H1 (cell line): Measurements from ENCODE around the gene KLRK1. TPM values are rescaled to one million over a fixed set of nuclear protein-coding genes. Genes with fewer than 3 reads are reported as not detected.
"Not testable (repeated sequence)": the region's sequence is repeated elsewhere in the genome, so short reads cannot be mapped to it uniquely, and the experiment has no call there.

Experiments
- CTCF ChIA-PET: fragments of 300-600 bp; sonication (Branson Sonifier 250); formaldehyde crosslinking; loops from one replicate; lab custom pipeline; 2021; ENCODE audit not compliant: partially characterized antibody; lab: Charles Lee
- POLR2A ChIA-PET: fragments of 300-600 bp; sonication (Branson Sonifier 250); formaldehyde crosslinking; loops from one replicate; lab custom pipeline; 2021; ENCODE audit warnings: inconsistent platforms; ENCODE audit not compliant: partially characterized antibody; lab: Charles Lee
- DNase-seq, 2 experiments: peaks; one replicate each; pipeline versions ENCODE4 v3.0.0 to v3.0.0-alpha.2; 2010 to 2022; ENCODE audit warnings: low spot score in 2 of 2, low read depth in 1 of 2, mixed read lengths in 1 of 2
- FAIRE-seq: peaks from 2 replicates; lab custom pipeline; 2011; peaks lifted over from hg19 to GRCh38; lab: Jason Lieb, UNC
- H2AFZ ChIP-seq: 2 replicates; pipeline ENCODE4 v1.8.1; 2012; ENCODE audit warnings: low read length, inconsistent platforms
- H2AK5ac ChIP-seq: 2 replicates; pipeline ENCODE4 v1.6.1; 2013; ENCODE audit warnings: low read depth, low read length
- H2BK120ac ChIP-seq: replicated peaks from 2 replicates; pipeline ENCODE3; 2013; ENCODE audit warnings: low read depth, low read length, inconsistent platforms
- H2BK12ac ChIP-seq: 2 replicates; pipeline ENCODE4 v1.6.1; 2013; ENCODE audit warnings: low read depth, low read length
- H2BK15ac ChIP-seq: 2 replicates; pipeline ENCODE4 v1.6.1; 2013; ENCODE audit warnings: low read length
- H2BK20ac ChIP-seq: 2 replicates; pipeline ENCODE4 v1.6.1; 2013; ENCODE audit warnings: low read length
- H2BK5ac ChIP-seq: 2 replicates; pipeline ENCODE4 v1.6.1; 2013; ENCODE audit warnings: low read depth, low read length
- H3K14ac ChIP-seq: 2 replicates; pipeline ENCODE4 v1.6.1; 2013; ENCODE audit warnings: inconsistent platforms; ENCODE audit not compliant: insufficient read length
- H3K18ac ChIP-seq: 2 replicates; pipeline ENCODE4 v1.6.1; 2013; ENCODE audit warnings: low read length; ENCODE audit errors: extremely low read depth
- H3K23ac ChIP-seq: 2 replicates; pipeline ENCODE4 v1.6.1; 2013; ENCODE audit warnings: inconsistent platforms; ENCODE audit not compliant: insufficient read length
- H3K23me2 ChIP-seq: 2 replicates; pipeline ENCODE4 v1.6.1; 2013; ENCODE audit warnings: low read depth, low read length
- H3K27ac ChIP-seq: 2 replicates; pipeline ENCODE4 v1.6.1; 2011; ENCODE audit warnings: low read depth, low read length, inconsistent platforms
- H3K27me3 ChIP-seq, 4 experiments: replicated peaks in 1 of 4; 1 replicate in 1 of 4; 2 replicates in 3 of 4; pipeline versions ENCODE4 v1.6.1 to v1.8.1; 2011 to 2013; ENCODE audit warnings: low read length in 3 of 4, mild to moderate bottlenecking in 3 of 4, inconsistent platforms in 2 of 4, mixed read lengths in 2 of 4, moderate library complexity in 1 of 4; ENCODE audit not compliant: control insufficient read depth in 3 of 4, insufficient read depth in 3 of 4; ENCODE audit errors: extremely low read depth in 1 of 4
- H3K36me3 ChIP-seq, 4 experiments: 2 replicates each; pipeline versions ENCODE4 v1.6.1 to v1.8.1; 2011 to 2013; ENCODE audit warnings: mild to moderate bottlenecking in 4 of 4, low read length in 3 of 4, moderate library complexity in 2 of 4, control low read depth in 1 of 4, inconsistent platforms in 1 of 4; ENCODE audit not compliant: insufficient read depth in 4 of 4, control insufficient read depth in 2 of 4
- H3K4ac ChIP-seq: replicated peaks from 2 replicates; pipeline ENCODE3; 2013; ENCODE audit warnings: low read length, low read depth, mixed read lengths, inconsistent platforms; ENCODE audit not compliant: insufficient read length
- H3K4me1 ChIP-seq, 4 experiments: replicated peaks in 1 of 4; 1 replicate in 1 of 4; 2 replicates in 3 of 4; pipeline versions ENCODE4 v1.6.1 to v1.8.1; 2011 to 2013; ENCODE audit warnings: low read length in 3 of 4, inconsistent platforms in 2 of 4, mixed read lengths in 1 of 4; ENCODE audit not compliant: insufficient read depth in 4 of 4, control insufficient read depth in 3 of 4
- H3K4me2 ChIP-seq, 2 experiments: 2 replicates each; pipeline versions ENCODE4 v1.6.1 to v1.8.1; 2011 to 2013; ENCODE audit warnings: low read depth in 2 of 2, low read length in 2 of 2, control low read depth in 1 of 2, inconsistent platforms in 1 of 2, mild to moderate bottlenecking in 1 of 2; ENCODE audit not compliant: insufficient read depth in 1 of 2
- H3K4me3 ChIP-seq, 4 experiments: fragments of 200-600, 300-600 bp in 1 of 4; sonication (generic), shearing (Covaris generic), sonication (Bioruptor Twin) in 1 of 4; 2 replicates each; pipeline versions ENCODE4 v1.5.1 to v1.8.1; 2011 to 2016; ENCODE audit warnings: low read length in 4 of 4, low read depth in 3 of 4, control low read depth in 2 of 4, inconsistent platforms in 2 of 4, mild to moderate bottlenecking in 2 of 4, mixed read lengths in 1 of 4, moderate library complexity in 1 of 4; ENCODE audit not compliant: insufficient read depth in 2 of 4; ENCODE audit errors: extremely low read depth in 1 of 4
- H3K56ac ChIP-seq: replicated peaks from 2 replicates; pipeline ENCODE3; 2013; ENCODE audit warnings: low read depth, mild to moderate bottlenecking, mixed read lengths, low read length, inconsistent platforms; ENCODE audit not compliant: insufficient read length
- H3K79me1 ChIP-seq: 2 replicates; pipeline ENCODE4 v1.6.1; 2013; ENCODE audit warnings: low read depth, low read length, control low read depth
- H3K79me2 ChIP-seq, 2 experiments: 2 replicates each; pipeline versions ENCODE4 v1.6.1 to v1.8.1; 2012 to 2013; ENCODE audit warnings: low read length in 2 of 2, mild to moderate bottlenecking in 2 of 2, inconsistent platforms in 1 of 2; ENCODE audit not compliant: insufficient read depth in 2 of 2, control insufficient read depth in 1 of 2
- H3K9ac ChIP-seq, 4 experiments: replicated peaks in 1 of 4; 1 replicate in 1 of 4; 2 replicates in 3 of 4; pipeline versions ENCODE4 v1.6.1 to v1.8.1; 2011 to 2013; ENCODE audit warnings: low read depth in 3 of 4, low read length in 3 of 4, control low read depth in 2 of 4, mild to moderate bottlenecking in 2 of 4, moderate library complexity in 2 of 4, inconsistent platforms in 1 of 4; ENCODE audit errors: extremely low read depth in 1 of 4
- H3K9me3 ChIP-seq, 2 experiments: 2 replicates each; pipeline versions ENCODE4 v1.6.1 to v1.8.1; 2012 to 2013; ENCODE audit warnings: mild to moderate bottlenecking in 2 of 2, moderate library complexity in 2 of 2, control low read depth in 1 of 2, inconsistent platforms in 1 of 2, low read depth in 1 of 2, low read length in 1 of 2, mixed read lengths in 1 of 2; ENCODE audit not compliant: insufficient read depth in 2 of 2
- H4K20me1 ChIP-seq, 2 experiments: replicated peaks in 1 of 2; 2 replicates each; pipeline versions ENCODE3 to v1.8.1; 2011 to 2013; ENCODE audit warnings: inconsistent platforms in 2 of 2, low read length in 2 of 2, mild to moderate bottlenecking in 1 of 2; ENCODE audit not compliant: insufficient read depth in 2 of 2, control insufficient read depth in 1 of 2
- H4K5ac ChIP-seq: 2 replicates; pipeline ENCODE4 v1.6.1; 2013; ENCODE audit warnings: low read length, low read depth, mixed read lengths, inconsistent platforms; ENCODE audit not compliant: insufficient read length
- H4K8ac ChIP-seq: 2 replicates; pipeline ENCODE4 v1.8.0; 2013; ENCODE audit warnings: mild to moderate bottlenecking, moderate library complexity, low read length, inconsistent platforms; ENCODE audit not compliant: insufficient read depth; ENCODE audit errors: extremely low read depth
- H4K91ac ChIP-seq: replicated peaks from 2 replicates; pipeline ENCODE3; 2013; ENCODE audit warnings: low read length, mixed read lengths, inconsistent platforms; ENCODE audit not compliant: insufficient read length
- WGBS, 2 experiments: shearing (Covaris generic) in 1 of 2; methylation state at CpG; one replicate each; pipeline versions ENCODE4 v1.1.6 to v1.1.7; 2013 to 2015; ENCODE audit warnings: low lambda C conversion rate in 2 of 2, mixed read lengths in 2 of 2, inconsistent platforms in 1 of 2, low coverage in 1 of 2, missing lambda C conversion rate in 1 of 2; ENCODE audit not compliant: insufficient replicate concordance in 2 of 2, insufficient coverage in 1 of 2, insufficient read length in 1 of 2; ENCODE audit errors: extremely low coverage in 1 of 2, missing lambda C conversion rate in 1 of 2; 5-methylcytosine and 5-hydroxymethylcytosine counted together
- polyA plus RNA-seq, 7 experiments: library from polyadenylated mRNA; depleted of rRNA in 3 of 7; stranded (reverse) in 5 of 7; unstranded in 2 of 7; fragments of >200 nt in 5 of 7; fragments of 200-250 nt in 2 of 7; gene quantifications; 1 replicate in 5 of 7; 2 replicates in 1 of 7; 4 replicates in 1 of 7; pipeline versions ENCODE4 v1.2.1 to v1.2.3, GENCODE V29; 2011 to 2013; ENCODE audit warnings: missing spikeins in 2 of 7, mixed read lengths in 2 of 7
- total RNA-seq: library from RNA; stranded (reverse); fragmentation: NEBNext Ultra II Directional; extraction: Animal tissue kit (Norgen Biotek cat#: 25700); gene quantifications from 2 replicates; pipeline ENCODE4 v1.2.1, GENCODE V29; 2021

The KLRK1 gene
- total and polyA plus RNA-seq, 2 of the 8 experiments (the other 6 are each of a cell fraction or from before 2014, with no cell fraction given) = not detected

- H4K5ac ChIP-seq, H2BK12ac ChIP-seq, H2BK5ac ChIP-seq, H2AK5ac ChIP-seq, H4K91ac ChIP-seq, H2BK120ac ChIP-seq, H3K9me3 ChIP-seq, FAIRE-seq, H3K18ac ChIP-seq, H3K4me3 ChIP-seq, DNase-seq, H3K36me3 ChIP-seq, H4K20me1 ChIP-seq, H2BK20ac ChIP-seq, H3K79me2 ChIP-seq, POLR2A ChIA-PET, H3K4me2 ChIP-seq, H3K27me3 ChIP-seq, H3K23me2 ChIP-seq, H3K79me1 ChIP-seq, H2AFZ ChIP-seq, H3K23ac ChIP-seq, H3K4ac ChIP-seq, H3K9ac ChIP-seq, H2BK15ac ChIP-seq, H3K56ac ChIP-seq, H3K27ac ChIP-seq, H3K14ac ChIP-seq, H4K8ac ChIP-seq: not testable (repeated sequence)
- 70% methylated on average over 4 of the region's 4 CpGs; no CpG with 5 or more reads in 1 of the 2 experiments for WGBS, 2 experiments
- peaks cover 18 to 35% (median 23%) of the 10 kb centered on the region in 4 experiments for H3K4me1 ChIP-seq
- CTCF ChIA-PET = interaction anchor here (0.7 to 3.2 kb wide), 8 partner anchors 36 to 351 kb away, joined by 3 to 33 read pairs (median 4); no protein-coding TSS in a partner anchor
Observed at GRCh38 chr12:10367714-10368113, 22.1 kb downstream of the KLRK1 start.
